GM18511 (cell line): Measurements from ENCODE around the gene TRAF3.
A peak's percentile ranks its signal among the peaks of the same experiment; 100 is the strongest.

Source experiments
- ATAC-seq: cut with Tn5 transposase; IDR thresholded peaks from one replicate; pipeline ENCODE4 v1.9.1; 2021; ENCODE audit warnings: mild to moderate bottlenecking, moderate library complexity; ENCODE audit not compliant: unreplicated experiment

Gene TRAF3, protein sequence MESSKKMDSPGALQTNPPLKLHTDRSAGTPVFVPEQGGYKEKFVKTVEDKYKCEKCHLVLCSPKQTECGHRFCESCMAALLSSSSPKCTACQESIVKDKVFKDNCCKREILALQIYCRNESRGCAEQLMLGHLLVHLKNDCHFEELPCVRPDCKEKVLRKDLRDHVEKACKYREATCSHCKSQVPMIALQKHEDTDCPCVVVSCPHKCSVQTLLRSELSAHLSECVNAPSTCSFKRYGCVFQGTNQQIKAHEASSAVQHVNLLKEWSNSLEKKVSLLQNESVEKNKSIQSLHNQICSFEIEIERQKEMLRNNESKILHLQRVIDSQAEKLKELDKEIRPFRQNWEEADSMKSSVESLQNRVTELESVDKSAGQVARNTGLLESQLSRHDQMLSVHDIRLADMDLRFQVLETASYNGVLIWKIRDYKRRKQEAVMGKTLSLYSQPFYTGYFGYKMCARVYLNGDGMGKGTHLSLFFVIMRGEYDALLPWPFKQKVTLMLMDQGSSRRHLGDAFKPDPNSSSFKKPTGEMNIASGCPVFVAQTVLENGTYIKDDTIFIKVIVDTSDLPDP

DNA sequence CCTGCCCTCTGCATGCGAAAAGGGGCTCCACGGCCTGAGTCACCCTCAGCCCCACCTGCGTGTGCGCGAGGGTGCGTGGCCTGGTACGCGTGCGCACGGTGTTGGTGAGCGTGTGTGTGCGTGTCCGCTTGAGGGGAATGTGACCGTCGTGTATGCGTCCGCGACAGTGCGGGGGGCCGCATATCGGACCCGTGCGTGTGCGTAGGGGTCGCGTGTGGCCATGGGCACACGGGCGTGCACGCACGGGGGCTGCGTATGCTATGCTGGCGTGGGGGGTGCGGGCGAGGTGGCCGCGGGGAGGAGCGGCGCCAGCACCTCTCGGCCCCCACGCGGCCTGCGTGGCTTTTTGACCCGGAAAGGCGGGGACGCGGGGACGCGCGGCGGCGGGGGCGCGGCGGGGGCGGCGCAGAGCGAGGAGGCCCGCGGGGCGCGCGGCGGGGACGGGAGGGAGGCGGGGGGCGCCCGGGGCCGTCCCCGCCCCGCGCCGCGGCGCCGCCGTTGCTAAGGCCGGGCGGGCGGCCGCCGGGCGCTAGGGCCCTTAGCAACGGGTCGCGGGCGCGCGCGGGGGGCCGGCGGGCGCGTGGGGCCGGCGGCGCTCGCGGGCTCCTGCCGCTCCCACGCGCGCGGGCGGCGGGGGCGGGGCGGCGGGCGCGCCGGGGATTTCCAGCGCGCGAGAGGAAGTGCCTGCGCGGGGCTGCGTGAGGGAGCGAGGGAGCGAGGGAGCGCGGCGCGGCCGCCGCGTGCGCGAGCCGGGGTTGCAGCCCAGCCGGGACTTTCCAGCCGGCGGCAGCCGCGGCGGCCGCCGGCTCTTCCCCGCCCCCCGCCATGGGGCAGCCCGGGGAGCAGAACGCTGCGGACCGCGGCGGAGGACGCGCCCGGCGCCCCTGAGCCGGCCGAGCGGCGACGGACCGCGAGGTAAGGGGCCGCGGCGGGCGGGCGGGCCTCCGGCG is at the start of gene TRAF3:
TSS of gene TRAF3 (plus strand) at position 689 of the 950 bp plus-strand sequence. CDS start 92,753 bp downstream, outside the sequence.
- ATAC-seq: peak; percentile 53

DNA sequence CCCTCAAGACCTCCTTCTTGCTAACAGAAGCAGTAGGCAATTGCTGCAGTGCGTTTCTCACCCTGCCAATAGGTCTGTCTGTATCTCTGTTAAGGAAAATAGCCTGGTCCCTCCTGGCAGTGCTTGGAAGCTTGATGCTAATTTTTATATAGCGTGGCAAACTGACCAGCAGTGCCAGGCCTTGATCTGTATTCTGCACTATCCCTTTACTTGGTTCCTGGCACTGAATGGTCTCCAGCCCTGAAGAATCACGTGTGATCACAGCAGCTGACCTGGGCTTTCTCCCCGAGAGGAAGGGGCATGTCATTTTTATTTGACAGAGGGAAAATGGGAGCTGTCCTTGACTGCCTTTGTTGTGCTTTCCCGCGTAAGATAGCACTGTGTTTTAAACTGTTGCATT is 48.7 kb upstream of the TRAF3 start:
- ATAC-seq: no peak

DNA sequence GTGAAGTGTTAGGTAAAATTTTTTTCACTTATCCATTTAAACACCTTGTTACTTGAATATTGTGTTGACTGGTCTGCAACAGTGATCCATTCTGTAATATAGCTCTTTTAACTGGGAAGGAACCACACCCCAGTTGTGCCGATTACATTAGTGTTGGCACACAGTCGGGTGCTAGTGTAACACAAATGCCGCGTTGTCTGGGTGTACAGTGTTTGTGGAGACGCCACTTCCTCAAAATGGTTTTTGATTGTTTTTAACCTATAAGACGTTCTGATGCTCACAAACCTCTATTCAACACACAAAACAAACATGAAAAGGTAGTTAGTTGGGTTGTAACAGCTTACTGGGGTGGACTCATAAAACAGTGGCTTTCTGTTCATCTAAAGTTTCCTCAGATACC is 48.0 kb upstream of the TRAF3 start:
- ATAC-seq: no peak

DNA sequence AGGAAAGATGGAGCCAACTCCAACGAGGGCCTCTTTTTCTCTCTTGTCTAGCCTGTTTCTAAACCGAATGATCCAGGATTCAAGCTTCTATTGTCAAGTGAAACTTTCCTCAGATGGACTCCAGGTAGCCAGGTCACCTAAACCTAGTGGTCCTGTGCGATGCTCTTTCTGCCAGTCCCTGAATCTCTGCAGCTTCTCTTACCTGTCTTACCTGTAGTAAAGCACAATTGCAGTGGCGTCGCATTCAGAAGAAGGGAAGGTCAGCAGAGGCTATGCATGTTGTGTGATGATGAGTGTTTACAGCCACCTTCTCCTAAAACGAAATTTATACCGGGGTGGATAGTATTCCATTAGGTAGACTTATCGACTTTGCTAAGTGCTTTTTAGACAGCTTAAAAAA is 47.4 kb upstream of the TRAF3 start:
- ATAC-seq: no peak

DNA sequence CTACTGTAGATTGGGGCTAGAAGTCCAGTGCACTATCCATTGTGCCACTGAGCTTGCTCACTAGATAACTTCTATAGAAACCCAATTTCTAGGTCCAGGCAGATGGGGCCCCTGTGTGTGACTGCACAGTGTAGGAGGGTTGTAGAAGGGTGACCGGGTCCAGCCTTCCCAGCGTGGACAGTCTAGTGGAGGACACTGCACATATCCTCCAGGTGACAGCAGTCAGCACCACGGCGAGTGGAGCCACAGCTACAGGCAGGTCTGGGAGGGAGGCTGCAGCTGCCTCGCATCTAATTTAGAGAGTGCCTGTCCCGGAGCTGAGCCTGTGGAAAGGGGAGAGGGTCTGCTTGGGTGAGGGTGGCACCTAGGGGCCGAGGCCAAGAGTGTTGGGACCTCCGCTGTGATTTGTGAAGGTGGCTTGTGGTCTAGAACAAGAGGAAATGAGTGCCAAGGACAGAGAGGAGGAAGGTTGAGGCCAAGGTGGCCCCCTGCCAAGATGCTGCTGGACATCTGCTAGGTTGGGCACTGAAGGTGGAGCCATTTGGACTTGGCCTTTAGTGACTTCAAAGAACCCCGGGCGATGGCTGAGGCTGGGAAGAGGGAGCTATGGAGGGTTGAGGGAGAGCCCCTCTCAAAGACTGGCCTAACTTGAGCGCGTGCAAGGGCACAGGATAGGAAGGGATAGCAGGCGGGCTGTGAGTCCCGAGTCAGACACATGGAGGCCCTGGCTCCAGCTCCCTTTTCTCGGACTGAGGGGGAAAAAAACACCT is 46.0 kb upstream of the TRAF3 start:
- no peak for ATAC-seq

DNA sequence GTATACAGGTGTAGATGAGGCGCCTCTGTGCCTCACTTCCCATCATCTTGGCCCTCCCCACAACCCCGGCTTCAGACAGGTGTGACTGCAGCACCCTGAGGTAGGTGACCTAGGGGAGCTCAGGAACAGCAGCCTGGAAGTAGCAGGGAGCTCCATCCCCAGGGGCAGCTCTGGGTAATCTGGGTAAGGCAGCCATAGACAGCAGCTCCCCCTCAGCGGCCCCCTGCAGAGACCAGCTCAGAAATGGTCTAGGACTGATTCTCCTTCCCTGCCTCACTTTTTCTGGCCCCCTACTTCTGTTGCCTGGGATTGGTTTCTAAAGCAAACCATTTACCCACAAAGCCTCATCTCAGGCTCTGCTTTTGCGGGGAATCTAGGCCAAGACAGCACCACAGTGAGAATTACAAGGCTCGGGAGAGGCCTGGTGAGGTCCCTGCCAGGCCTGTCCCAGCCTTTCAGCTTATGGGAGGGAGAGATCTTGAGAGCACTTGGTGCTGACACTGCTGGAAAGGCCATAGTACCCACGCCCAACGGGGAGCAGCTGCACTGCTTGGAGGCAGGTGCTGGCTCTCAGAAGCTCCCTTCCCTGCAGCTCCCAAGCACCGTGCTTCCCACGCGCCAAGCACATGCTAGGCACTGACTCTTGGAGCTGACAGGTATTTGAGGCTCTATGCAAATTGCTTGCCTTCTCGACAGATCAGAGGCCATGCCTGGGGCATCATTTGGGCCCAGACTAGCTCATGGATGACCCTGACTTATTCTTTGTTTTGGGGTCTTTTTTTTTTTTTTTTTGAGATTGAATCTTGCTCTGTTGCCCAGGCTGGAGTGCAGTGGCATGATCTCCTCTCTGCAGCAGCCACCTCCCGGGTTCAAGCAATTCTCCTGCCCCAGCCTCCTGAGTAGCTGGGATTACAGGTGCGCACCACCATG is 45.1 kb upstream of the TRAF3 start:
- ATAC-seq: no peak

DNA sequence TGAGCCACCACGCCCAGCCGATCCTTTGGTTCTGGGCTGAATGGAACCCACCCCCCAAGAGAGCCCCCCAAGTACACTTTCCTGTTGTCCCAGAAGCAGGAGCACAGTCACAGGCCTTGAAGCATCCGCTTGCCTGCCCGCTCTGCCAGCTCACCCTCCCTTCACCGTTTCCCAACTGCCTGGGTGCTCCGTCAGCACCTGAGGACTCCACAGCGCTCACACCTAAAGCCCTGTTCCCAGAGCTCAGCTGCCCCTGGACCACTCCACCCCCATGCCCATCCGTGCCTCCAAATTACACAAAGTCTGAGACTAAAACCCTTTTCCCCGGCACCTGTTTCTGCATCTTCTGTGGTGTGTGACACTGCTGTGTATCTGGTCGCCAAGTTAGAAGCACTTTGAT is 44.3 kb upstream of the TRAF3 start:
- no peak for ATAC-seq

DNA sequence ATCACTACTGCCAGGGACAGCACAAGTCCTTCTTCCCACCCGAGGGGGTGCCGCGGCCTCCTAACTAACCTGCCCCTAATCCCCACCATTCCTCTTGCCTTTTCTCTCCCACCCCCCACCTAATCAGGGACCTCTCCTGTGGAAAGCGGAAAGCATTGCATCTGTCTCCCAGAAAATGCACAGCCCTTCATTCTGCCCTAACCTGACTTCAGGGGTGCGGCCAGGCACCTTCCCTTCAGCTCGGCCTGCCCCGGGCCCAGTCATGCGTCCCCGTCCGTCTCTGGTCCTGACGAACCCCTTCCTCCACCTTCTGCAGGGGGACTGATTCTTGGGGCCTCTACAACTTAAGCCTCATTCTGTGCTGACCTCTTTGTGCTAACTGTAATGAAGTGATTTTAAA is 43.9 kb upstream of the TRAF3 start:
- no peak for ATAC-seq

DNA sequence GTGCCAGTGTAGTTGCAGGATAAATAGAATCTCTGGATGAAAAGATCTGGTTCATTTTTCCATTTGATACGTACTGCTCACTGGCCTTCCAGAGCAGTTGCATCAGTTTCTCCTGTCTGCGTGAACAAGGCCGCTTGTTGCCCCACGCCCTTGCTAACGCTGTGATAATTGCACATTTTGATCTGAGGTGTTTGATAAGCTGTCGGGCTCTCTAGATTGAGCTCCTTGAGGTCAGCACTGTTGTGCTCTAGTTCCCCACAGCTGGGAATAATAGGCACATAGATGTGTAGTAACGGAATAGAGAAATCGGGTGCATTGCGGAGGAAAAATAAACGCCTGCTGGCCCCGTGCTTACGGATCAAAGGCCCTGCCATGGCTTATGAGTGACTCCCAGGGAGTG is 42.8 kb upstream of the TRAF3 start:
- ATAC-seq: no peak

DNA sequence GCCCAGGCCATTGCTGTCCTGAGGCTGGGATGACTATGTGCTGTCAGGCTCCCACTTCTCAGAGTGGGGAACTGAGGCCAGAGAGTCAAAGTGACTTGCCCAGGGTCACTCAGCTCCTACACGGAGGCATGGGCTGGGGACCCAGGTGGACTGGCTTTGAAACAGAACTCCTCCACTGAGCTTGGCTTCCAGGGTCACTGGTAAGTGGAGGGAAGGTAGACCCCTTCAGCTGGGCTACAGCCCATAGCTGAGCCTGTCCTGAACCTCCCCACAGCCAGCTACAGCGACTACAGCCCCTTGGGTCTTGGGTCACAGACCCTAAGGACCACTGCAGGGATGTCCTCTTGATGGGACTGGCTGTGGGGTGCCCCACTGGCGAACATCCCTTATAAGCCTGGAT is 40.3 kb upstream of the TRAF3 start:
- ATAC-seq: no peak

DNA sequence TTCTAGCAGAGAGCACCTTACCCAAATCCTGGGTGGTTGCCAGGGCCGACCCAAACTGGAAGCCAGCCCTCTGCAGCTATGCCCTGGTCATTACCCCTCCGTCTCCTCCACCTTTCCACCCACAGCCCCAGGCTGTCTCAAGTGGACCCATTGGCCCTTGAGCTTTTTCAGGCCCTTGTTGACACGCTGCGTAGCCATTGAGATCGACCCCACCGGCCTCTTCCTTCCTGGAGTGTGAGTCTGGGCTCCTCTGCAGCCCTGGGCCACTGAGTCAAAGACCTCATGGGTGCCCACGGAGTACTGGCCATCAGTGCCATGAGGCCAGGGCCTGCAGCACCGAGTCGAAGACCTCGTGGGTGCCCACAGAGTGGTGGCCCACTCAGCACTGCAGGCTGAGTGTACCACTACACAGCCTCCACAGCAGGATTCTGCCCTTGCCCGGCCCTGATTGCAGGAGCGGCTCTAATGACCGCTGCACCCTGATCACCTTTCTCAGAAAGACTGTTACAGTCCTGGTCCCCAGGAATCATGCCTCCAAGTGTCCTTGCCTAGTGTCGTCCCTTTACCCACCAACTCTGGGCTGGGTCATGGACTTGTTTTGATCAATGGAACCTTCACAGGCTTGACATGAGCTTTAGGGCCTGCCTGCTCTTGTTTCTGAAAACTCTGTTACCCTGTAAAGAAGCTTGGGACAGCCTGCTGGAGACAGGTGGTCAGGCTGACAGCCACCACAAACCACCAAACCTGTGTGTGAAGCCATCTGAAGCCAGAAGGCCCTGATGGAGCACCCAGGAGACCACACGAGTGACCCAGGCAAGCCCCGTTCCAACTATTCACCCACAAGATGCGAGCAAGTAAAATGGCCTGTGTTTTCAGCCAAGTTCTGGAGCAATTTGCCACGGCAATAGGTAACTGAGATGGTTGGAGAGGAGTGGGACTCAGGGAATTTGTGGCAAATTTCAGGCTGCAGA is 39.6 kb upstream of the TRAF3 start:
- no peak for ATAC-seq

DNA sequence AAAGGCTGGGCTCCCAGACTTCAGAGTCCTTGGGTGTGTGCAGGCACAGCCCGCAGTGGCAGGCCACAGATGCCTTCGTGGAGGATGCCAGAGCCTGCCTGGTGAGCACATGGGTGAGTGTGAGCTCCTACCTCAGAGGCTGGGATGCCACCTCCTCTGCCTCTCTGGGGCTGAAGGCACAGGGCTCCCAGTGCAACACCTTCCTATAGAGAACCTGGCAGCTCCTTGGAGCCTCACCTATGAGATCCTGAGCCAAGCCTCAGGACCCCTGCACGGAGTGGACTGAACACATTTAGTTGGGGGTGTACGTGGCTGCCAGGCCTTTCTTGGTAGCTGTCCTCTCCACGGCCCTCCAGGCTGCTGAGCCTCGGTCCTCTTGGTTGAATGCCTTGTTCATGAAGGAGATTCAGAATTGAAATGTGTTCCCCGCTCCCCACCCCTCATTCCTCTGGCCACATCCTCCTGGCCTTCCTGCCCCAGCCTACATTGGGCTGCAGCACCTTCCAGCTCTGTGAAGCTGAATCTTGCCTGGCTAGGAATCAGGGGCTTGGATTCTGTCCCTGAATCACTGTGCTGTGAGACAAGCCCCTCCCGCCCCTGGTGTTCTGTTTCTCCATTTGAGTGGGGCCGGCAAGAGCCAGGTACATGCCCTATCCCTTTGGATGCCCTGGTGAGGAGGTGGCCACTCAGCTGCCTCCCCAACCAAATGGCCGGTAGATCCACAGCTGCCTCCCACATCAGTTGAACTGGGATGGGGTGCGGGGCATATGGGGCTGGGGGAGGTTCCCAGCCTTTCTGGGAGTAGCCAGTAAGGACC is 38.7 kb upstream of the TRAF3 start:
- ATAC-seq: no peak

DNA sequence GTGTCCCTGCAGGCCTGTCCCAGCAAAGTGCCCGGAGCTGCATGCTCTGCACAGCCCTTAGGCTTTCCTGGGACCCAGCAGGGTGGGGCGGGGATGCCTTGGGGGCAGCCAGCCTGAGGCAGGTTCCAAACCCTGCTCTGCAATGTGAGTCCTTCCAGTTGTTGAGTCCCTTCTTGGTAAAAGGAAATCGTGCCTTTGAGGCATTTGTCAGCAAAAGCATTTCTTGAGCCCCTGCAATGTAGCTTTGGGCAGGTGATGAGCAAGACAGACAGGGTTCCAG is 38.1 kb upstream of the TRAF3 start:
- ATAC-seq: no peak

DNA sequence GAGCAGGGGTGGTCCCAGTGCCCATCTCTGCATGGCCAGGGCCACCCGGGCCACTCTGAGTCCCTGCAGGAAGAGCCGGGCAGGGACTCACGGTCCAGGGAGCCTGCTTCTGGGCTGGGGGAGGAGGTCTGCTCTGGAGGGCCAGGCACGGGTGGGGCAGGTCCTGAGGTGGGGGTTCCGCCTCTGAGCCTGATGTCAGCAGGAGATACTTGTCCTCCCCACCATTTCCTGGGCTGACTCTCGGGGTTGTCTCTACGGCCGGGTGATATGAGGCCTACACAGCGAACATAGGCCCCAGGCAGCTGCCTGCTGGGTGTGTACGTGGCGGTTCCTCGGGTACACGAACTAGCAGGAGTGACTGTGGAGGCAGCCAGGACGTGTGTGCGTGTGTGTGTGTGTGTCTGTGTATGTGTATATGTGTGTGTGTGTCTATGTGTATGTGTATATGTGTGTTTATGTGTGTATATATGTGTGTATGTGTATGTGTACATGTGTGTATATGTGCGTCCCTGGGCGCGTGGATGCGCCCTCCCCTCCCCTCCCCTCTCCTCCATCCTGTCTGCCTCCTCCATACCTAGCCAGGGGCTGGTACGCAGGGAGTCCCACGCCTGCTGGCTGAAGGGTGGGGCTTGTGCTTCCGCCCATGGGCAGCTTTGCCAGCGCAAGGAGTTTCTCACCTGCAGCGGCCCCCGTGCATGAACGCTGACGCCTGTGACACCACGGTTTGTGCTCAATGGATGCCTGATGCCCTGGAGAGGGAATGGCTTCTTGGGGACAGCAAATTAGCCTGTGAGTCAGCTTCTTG is 30.4 kb upstream of the TRAF3 start:
- no peak for ATAC-seq

DNA sequence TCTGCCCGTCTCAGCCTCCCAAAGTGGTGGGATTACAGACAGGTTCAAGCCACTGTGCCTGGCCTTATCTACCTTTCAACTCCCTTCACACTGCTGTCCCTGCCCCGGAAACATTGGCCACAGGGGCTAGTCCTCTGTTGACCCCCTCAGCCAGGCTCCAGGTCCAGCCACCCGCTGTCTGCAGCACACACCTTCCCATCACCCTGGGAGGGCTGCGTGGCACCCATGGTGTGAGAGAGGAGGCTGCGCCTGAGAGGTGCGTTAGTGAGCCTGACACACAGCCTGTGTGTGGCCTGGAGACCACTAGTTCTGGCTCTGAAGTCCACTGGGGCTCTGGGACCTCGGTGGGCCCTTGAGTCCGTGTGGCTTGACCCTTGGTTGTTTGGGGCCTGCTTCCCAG is 28.4 kb upstream of the TRAF3 start:
- ATAC-seq: no peak

DNA sequence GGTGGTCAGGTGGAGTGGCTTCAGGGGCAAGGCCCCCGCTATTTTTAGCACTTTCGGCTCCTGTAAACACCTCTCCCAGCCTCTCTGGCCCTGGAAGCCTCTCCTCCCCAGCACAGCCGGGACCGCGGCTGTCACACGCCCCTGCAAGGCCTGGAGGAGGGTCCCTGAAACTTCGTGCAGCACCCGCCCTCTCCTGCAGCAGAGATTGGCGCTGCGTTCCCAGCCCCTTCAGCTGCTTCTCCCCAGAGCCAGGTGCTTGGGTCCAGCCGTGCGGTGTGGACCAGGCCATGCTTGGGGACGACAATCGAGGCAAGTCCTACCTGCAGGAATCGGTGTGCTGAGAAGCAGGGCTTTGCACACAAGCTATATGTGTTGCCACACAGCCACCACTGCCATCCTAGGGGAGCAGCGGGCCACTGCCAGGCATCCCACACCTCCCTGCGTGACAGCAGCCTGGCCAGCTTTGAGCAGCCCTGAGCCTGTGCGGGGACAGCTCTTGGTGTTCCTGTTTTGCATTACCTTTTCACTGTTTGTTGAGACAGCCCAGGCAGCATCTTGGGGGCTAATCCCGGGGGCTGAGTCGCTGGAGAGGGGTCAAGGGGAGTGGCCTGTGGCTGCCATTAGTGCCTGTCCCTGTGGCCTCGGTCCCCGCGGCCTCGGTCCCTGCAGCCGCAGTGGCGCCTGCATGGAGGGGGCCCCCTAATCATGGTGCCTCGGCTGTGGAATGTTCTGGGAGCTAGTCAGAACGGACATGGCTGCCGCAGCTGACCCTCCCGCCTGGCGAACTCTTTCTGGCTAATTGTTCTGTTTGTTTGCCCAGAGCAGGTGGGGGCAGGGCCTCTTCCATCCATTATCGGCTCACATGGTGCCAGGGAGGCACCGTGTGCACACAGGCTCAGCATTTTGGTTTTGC is 27.6 kb upstream of the TRAF3 start:
- ATAC-seq: no peak
